ENCODE data around the gene NOS1. TPM values are rescaled to one million over a fixed set of nuclear protein-coding genes. Genes with fewer than 3 reads are reported as not detected.
"Not testable (repeated sequence)": the region's sequence is repeated elsewhere in the genome, so short reads cannot be mapped to it uniquely, and the experiment has no call there.

The NOS1 gene
- total and polyA plus RNA-seq, 2 experiments from 2014 or later, result 0.63 to 3.0 TPM

DNA sequence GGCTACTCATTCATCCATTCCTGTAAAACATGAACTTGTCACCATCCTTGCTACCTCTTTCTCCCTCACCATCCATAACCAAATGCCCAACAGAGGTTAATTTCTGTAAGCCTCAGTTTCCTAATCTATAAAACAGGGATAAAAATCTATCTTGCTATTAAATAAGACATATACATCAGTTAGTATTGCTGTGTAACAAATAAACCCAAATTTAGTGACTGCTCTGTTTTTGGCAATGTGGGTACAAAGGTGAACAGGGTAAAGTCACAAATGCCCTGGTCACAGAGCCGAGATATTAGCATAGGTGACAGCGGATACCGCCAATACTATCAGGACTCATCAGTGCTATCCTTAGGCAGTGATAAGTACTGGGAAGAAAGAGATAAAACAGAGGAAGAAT, 167.5 kb downstream of the NOS1 start (continued):
- no peak for TF ChIP-seq EZH2phosphoT487 (IDR thresholded peaks at IDR 0.05; ENCODE audit: unreplicated experiment)

DNA sequence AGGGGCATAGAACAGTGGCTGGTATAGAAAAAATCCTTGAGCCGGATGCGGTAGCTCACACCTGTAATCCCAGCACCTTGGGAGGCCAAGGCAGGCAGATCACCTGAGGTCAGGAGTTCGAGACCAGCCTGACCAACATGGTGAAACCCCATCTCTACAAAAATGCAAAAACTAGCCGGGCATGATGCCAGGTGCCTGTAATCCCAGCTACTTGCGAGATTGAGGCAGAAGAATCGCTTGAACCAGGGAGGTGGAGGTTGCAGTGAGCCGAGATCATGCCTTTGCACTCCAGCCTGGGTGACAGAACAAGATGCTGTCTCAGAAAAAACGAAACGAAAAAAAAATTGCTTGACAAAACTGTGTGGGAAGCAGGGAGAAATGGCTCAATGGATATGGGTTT, 168.8 kb downstream of the NOS1 start:
- not testable (repeated sequence) for H3K27ac Mint-ChIP-seq; H3K36me3 ChIP-seq (ENCODE audit: insufficient read depth); H3K4me3 Mint-ChIP-seq; H2AFZ ChIP-seq; H3K36me3 Mint-ChIP-seq (ENCODE audit: low read depth); H3K9me3 Mint-ChIP-seq; H3K27me3 ChIP-seq (ENCODE audit: insufficient read depth); DNase-seq (ENCODE audit: low spot score); H3K4me3 ChIP-seq; H3K4me2 ChIP-seq; ATAC-seq; H3K27ac ChIP-seq (ENCODE audit: low read depth); H3K9me2 ChIP-seq (ENCODE audit: insufficient read depth); H4K20me1 ChIP-seq (replicated peaks; ENCODE audit: insufficient read depth); H3K27me3 Mint-ChIP-seq (ENCODE audit: insufficient read depth, low read depth, poor library complexity); H3F3A ChIP-seq (replicated peaks; ENCODE audit: low read depth)
- Histone ChIP-seq H3K4me1 (ENCODE audit: insufficient read depth) (peaks cover 13% of the 10 kb centered on the region), H3K79me2 (replicated peaks; ENCODE audit: insufficient read depth) (peaks cover 22% of the 10 kb centered on the region)
- peaks cover 18% of the 10 kb centered on the region for H3K4me1 Mint-ChIP-seq

DNA sequence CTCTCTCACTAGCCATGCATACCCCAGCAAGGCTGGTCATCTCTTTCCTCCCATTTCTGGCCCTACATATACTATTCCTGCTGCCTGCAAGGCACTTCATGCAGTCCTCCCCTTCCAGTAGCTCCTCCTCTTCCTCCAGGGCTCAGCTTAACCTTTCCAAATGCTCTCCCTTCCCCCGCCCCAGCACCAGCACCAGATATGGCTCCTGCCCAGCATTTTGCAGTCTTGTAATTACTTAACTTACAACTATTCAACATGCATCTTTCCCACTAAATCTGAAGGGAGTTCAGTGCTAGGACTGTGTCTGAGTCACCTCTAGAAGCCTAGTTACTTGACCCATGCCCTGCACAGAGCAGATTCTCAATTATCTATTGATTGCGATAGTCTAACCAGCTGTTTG, 169.4 kb downstream of the NOS1 start:
- Histone ChIP-seq H3K36me3 (ENCODE audit: insufficient read depth) (no peaks in the 10 kb centered on the region), H3K27ac (ENCODE audit: low read depth) (no peak overlapping the region), H4K20me1 (replicated peaks; ENCODE audit: insufficient read depth) (peaks cover 10% of the 10 kb centered on the region; the same call in 1 of the 2 replicates), H3F3A (replicated peaks; ENCODE audit: low read depth) (no peaks in the 10 kb centered on the region), H2AFZ (peak overlapping the region; percentile 79), H3K27me3 (ENCODE audit: insufficient read depth) (no peaks in the 10 kb centered on the region), H3K4me2 (no peak overlapping the region), H3K4me1 (ENCODE audit: insufficient read depth) (peaks cover 13% of the 10 kb centered on the region), H3K9me2 (ENCODE audit: insufficient read depth) (no peaks in the 10 kb centered on the region), H3K4me3 (no peak overlapping the region), H3K79me2 (replicated peaks; ENCODE audit: insufficient read depth) (peaks cover 27% of the 10 kb centered on the region)
- no peak overlapping the region for H3K4me3 Mint-ChIP-seq
- peaks cover 22% of the 10 kb centered on the region for H3K4me1 Mint-ChIP-seq
- peaks cover 10% of the 10 kb centered on the region for H3K36me3 Mint-ChIP-seq (ENCODE audit: low read depth)
- TF ChIP-seq, protein P1, sequence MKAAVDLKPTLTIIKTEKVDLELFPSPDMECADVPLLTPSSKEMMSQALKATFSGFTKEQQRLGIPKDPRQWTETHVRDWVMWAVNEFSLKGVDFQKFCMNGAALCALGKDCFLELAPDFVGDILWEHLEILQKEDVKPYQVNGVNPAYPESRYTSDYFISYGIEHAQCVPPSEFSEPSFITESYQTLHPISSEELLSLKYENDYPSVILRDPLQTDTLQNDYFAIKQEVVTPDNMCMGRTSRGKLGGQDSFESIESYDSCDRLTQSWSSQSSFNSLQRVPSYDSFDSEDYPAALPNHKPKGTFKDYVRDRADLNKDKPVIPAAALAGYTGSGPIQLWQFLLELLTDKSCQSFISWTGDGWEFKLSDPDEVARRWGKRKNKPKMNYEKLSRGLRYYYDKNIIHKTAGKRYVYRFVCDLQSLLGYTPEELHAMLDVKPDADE (IDR thresholded peaks at IDR 0.05), result no peak
- no peak for TF ChIP-seq ZNF114 (CRISPR knock-in tag; IDR thresholded peaks at IDR 0.05)
- no peak for TF ChIP-seq EZH2 (IDR thresholded peaks at IDR 0.05; ENCODE audit: low read depth, unreplicated experiment)
- TF ChIP-seq, protein P2, sequence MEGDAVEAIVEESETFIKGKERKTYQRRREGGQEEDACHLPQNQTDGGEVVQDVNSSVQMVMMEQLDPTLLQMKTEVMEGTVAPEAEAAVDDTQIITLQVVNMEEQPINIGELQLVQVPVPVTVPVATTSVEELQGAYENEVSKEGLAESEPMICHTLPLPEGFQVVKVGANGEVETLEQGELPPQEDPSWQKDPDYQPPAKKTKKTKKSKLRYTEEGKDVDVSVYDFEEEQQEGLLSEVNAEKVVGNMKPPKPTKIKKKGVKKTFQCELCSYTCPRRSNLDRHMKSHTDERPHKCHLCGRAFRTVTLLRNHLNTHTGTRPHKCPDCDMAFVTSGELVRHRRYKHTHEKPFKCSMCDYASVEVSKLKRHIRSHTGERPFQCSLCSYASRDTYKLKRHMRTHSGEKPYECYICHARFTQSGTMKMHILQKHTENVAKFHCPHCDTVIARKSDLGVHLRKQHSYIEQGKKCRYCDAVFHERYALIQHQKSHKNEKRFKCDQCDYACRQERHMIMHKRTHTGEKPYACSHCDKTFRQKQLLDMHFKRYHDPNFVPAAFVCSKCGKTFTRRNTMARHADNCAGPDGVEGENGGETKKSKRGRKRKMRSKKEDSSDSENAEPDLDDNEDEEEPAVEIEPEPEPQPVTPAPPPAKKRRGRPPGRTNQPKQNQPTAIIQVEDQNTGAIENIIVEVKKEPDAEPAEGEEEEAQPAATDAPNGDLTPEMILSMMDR (conservative IDR thresholded peaks at IDR 0.05; ENCODE audit: low read depth in 2 of 2), result no peak
- no peak overlapping the region for H3K27ac Mint-ChIP-seq
- no peaks in the 10 kb centered on the region for H3K9me3 Mint-ChIP-seq
- ATAC-seq, result peak; percentile 16; the same call in 1 of the 3 replicates
- peak; percentile 52 for DNase-seq (ENCODE audit: low spot score)
- peaks cover 7% of the 10 kb centered on the region for H3K27me3 Mint-ChIP-seq (ENCODE audit: insufficient read depth, low read depth, poor library complexity)
